ENCODE results near the gene VSIG10L2.

GRCh38 chr11:125953401-125953935 lies 7.6 kb downstream of the VSIG10L2 start:
- TF ChIP-seq CTCF (conservative IDR thresholded peaks at IDR 0.05) = no peak
- TF ChIP-seq EZH2 (IDR thresholded peaks at IDR 0.05; ENCODE audit: low read depth) = no peak
